ENCODE data around the gene BOK.

GRCh38 chr2:241560883-241561474 lies 2.4 kb downstream of the BOK start:
- TF ChIP-seq EZH2phosphoT487 (IDR thresholded peaks at IDR 0.05; ENCODE audit: low read depth) (no peak), CTCF (IDR thresholded peaks at IDR 0.05; ENCODE audit: low read depth, low read length) (no peak)
